NCI-H460 (cell line): ENCODE data around the gene ASH1L. TPM values are rescaled to one million over a fixed set of nuclear protein-coding genes. Genes with fewer than 3 reads are reported as not detected.
"Not testable (repeated sequence)": the region's sequence is repeated elsewhere in the genome, so short reads cannot be mapped to it uniquely, and the experiment has no call there.

ENCODE experiments used
- DNase-seq: peaks from one replicate; pipeline ENCODE4 v3.0.0-alpha.2; 2016; ENCODE audit warnings: low read depth; ENCODE audit errors: extremely low read depth
- polyA plus RNA-seq: library from polyadenylated mRNA; depleted of rRNA; stranded (reverse); fragments of >200 nt; gene quantifications from 2 replicates; pipeline ENCODE4 v1.2.3, GENCODE V29; 2014; cell fraction: nucleus; rRNA removed
- total RNA-seq: library from RNA; depleted of rRNA; stranded (reverse); fragments of >200 nt; shearing (Covaris generic); gene quantifications from 2 replicates; pipeline ENCODE4 v1.2.3, GENCODE V29; 2014; rRNA removed

ASH1L gene, protein sequence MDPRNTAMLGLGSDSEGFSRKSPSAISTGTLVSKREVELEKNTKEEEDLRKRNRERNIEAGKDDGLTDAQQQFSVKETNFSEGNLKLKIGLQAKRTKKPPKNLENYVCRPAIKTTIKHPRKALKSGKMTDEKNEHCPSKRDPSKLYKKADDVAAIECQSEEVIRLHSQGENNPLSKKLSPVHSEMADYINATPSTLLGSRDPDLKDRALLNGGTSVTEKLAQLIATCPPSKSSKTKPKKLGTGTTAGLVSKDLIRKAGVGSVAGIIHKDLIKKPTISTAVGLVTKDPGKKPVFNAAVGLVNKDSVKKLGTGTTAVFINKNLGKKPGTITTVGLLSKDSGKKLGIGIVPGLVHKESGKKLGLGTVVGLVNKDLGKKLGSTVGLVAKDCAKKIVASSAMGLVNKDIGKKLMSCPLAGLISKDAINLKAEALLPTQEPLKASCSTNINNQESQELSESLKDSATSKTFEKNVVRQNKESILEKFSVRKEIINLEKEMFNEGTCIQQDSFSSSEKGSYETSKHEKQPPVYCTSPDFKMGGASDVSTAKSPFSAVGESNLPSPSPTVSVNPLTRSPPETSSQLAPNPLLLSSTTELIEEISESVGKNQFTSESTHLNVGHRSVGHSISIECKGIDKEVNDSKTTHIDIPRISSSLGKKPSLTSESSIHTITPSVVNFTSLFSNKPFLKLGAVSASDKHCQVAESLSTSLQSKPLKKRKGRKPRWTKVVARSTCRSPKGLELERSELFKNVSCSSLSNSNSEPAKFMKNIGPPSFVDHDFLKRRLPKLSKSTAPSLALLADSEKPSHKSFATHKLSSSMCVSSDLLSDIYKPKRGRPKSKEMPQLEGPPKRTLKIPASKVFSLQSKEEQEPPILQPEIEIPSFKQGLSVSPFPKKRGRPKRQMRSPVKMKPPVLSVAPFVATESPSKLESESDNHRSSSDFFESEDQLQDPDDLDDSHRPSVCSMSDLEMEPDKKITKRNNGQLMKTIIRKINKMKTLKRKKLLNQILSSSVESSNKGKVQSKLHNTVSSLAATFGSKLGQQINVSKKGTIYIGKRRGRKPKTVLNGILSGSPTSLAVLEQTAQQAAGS (N-terminal part only)
- total RNA-seq: 42.7 and 46.5 TPM in 2 replicates
- polyA plus RNA-seq: 16.2 and 23.7 TPM in 2 replicates

GRCh38 chr1:155562581-155563376 lies at the start of gene ASH1L:
TSS of gene ASH1L (minus strand) at chr1:155562803. CDS start at chr1:155521519, 41,284 bp downstream.
- peak; percentile 96 for DNase-seq

DNA sequence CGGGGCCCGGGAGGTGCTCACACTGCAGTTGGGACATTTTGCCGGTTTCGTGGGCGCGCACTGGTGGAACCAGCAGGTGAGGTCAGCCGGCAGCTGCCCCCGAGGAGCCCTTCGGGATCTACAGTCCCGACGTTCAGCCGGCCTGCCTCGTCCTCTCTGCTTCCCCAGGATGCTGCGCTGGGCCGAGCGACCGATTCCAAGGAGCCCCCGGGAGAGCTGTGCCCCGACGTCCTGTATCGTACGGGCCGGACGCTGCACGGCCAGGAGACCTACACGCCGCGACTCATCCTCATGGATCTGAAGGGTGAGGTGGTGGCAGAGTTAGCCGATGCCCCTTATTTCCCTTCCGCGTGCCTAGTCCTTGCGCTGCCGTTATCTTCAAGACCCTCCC lies 47.6 kb upstream of the ASH1L start:
- DNase-seq: not testable (repeated sequence)

DNA sequence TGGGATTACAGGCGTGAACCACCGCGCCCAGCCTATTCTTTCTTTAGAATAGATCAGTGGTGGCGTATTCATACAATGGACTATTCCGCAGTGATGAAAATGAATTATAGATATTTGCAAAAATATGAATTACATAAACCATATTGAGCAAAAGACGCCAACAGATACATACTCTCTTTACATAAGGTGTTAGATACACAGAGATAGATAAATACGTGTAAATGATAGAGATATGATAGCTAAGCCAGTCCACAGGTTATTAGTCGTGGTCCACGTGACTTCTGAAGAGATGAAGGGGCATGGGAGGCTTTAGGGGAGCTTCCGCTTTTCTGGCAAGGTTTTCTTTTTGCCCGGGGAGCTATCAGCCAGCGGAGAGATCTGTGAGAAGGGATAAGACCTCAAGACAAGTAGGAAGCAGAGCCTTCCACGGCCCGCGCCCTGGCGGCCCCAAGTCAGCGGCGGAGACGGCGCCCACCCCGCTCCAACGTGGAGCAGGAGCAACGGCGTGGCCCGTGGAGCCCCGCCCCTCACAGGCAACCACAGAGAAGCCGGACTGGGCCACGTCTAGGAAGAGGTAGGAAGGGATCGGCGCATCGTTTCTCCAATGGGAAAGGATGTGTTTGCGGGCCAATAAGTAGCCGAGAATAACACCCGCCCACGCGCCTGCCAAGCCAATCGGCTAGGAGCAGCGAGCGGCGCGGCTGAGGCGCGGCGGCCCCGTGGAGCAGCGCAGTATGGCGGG lies 47.1 kb upstream of the ASH1L start, which contains the start of gene MSTO1:
Gene MSTO1, plus strand, starts transcription at position 704 of the 742 bp plus-strand sequence. Its CDS starts 31 bp downstream, at position 735.
- peak; percentile 99 for DNase-seq

DNA sequence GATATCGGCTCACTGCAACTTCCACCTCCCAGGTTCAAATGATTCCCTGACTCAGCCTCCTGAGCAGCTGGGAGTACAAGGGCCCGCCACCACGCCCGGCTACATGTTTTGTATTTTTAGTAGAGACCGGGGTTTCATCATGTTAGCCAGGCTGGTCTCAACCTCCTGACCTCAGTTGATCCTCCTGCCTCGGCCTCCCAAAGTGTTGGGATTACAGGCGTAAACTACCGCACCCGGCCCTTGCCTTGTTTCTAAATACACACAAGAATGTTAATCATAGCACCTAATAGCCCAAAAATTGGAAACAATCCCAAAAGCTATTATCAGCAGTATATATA lies 46.3 kb upstream of the ASH1L start:
- DNase-seq: no peak

- DNase-seq: peak; percentile 8
These were observed 45.1 kb upstream of the ASH1L start for GRCh38 chr1:155607708-155608107.

GRCh38 chr1:155599828-155600572 lies 37.4 kb upstream of the ASH1L start:
- DNase-seq: not testable (repeated sequence)

DNA sequence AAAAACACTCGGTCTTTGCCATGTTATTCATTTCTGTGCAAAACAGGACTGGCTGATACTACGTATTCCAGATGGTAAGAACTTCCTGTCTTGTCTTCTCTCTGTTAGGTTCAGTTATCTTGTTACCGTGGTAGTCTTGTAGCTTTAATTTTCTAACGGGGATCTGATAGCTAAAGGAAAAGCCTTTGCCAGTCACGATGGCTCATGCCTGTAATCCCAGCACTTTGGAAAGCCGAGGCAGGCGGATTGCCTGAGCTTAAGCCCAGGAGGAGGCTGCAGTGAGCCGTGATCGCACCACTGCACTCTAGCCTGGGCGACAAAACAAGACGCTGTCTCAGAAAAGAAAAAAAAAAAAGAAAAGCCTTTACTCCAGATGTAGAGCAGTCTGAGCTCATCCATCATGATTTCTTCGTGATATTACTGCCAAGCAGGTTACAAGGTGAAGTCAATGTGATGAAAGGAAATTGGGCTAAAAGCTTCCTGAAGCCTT lies 36.3 kb upstream of the ASH1L start:
- no peak for DNase-seq

- no peak for DNase-seq
These were observed 34.3 kb upstream of the ASH1L start for GRCh38 chr1:155596864-155597263.

DNA sequence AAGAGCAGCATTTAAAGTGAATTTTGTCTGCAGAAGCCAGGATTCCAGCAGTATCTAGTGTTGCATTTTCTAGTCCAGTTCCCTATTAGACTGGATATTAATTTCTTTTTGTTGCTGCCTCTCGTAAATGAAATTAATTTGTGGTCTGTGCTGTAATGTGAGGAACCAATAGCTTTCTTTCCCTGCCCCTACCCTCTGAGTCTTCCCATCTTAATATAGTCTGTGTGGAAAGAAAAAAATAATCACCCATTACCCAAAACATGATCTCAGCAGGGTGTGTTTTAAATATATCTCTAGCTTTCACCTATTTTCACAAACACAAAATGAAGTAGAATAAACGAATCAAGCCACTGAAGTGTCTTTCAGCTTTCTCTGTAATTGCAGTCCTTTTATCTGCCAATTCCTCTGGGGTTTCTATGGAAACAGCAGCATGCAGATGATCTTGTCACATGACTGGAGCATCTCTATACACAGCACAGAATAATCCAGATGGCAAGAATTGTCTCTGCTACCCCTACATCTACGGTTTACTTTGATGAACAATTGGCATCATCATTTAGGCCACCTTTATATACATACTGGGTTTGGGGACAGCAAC lies 33.4 kb upstream of the ASH1L start:
- DNase-seq: not testable (repeated sequence)

DNA sequence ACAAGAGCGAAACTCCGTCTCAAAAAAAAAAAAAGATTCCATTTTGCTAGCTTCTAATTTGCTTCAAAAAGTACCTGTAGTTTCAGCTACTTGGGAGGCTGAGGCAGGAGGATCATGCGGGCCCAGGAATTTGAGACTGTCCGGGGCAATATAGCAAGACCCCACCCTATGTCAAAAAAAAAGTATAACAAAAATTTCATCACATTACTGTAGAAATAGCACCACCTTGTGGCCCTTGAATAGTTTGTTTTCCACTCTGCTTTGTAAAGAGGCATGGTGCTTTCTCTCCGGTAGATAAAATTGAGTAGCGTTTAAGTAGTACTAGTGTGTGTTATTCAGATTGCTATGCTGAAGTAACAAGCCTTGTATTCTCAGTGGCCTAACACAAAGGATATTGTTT lies 29.2 kb upstream of the ASH1L start:
- peak; percentile 75 for DNase-seq

DNA sequence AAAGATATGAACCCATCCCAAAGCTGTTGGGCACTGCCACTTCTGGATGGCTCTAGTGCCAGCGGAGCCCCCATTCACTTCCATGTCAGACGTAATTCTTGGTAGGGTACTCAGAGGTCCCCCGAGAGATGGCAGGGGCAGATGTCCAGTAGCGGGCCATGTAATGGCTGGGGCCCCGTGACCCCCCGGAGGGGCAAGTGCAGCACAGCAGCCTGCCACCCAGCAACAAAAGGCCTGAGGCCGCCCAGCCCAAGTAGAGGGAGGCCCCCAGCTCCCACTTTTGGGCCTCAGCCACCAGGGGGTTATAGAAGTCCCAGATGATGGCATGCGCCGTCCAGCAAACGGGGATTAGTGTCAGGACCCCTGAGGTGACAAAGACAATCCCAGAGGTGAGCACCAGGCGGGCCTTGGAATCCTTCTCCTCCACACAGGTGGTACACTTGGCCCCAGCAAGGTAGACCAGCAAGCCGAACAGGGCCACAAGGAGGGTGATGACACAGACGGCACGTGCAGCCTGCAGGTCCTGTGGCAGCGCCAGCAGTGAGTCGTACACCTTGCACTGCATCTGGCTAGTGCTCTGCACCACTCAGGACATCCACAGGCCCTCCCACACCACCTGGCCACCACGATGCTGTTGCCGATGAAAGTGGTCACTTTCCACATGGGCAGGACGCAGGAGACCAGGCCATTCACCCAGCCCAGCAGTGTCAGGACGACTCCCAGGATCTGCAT lies 28.1 kb upstream of the ASH1L start:
- DNase-seq: not testable (repeated sequence)

DNA sequence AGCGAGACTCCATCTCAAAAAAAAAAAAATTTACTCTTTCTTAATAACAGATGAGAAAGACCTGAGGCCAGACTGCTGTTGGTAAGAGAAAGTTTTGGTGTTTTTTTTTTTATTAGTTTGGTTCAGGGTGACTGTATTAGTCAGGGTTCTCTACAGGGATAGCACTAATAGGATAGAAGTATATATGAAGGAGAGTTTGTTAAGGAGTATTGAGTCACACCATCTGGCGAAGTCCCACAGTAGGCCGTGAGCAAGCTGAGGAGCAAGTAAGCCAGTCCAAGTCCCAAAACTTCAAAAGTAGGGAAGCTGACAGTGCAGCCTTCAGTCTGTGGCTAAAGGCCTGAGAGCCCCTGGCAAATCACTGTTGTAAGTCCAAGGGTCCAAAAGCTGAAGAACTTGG lies 26.7 kb upstream of the ASH1L start:
- not testable (repeated sequence) for DNase-seq

GRCh38 chr1:155583846-155584245 lies 21.2 kb upstream of the ASH1L start:
- DNase-seq: not testable (repeated sequence)

DNA sequence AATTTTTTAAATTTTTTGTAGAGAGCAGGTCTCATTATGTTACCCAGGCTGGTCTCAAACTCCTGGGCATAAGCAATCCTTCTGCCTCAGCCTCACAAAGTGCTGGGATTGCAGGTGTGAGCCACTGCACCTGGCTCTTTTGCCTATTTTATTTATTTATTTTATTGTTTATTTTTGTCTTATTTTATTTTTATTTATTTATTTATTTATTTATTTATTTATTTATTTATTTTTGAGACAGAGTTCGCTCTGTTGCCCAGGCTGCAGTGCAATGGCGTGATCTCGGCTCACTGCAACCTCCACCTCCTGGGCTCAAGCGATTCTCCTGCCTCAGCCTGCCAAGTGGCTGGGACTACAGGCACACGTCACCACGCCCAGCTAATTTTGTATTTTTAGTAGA lies 13.0 kb upstream of the ASH1L start:
- DNase-seq: not testable (repeated sequence)

- no peak for DNase-seq
These were observed 11.5 kb upstream of the ASH1L start for GRCh38 chr1:155574077-155574476.

GRCh38 chr1:155570593-155570990 lies 8.0 kb upstream of the ASH1L start:
- DNase-seq: no peak

DNA sequence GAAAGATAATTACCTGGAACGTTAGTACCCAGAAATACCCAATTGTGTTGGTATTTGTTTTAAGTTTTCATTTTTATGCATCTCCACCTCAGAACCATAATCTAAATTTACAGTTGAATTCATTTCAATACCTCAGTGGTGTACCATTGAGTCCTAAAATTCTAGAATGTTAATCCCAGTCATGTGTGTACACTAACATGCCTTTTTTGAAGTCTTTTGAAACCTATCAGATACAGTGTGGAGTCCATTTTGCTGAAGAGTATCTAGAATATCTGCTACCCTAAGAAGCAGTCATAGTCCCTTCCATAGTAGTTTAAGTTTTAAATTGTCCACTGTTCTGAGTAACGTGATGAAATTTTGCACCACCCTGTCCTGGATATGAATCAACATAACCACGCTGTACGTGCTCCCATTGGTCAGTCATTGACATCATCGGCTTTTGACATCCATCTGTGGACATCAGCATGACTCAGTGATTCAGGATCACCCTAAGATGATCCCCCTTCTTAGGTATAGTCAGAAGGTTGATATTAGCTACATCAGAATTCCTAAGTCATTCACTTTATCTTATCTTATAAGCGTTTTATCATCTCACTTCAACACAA lies 7.5 kb upstream of the ASH1L start:
- DNase-seq: peak; percentile 100
